CD4-positive, alpha-beta T cell treated with Interleukin-6 at 100 ng/mL for 8 hours (primary cell): ENCODE results near the gene SLC10A3.

Experiments
- DNase-seq: peaks from one replicate; pipeline ENCODE4 v3.0.0-alpha.2; 2020; ENCODE audit warnings: mixed read lengths, low spot score

Gene SLC10A3

DNA sequence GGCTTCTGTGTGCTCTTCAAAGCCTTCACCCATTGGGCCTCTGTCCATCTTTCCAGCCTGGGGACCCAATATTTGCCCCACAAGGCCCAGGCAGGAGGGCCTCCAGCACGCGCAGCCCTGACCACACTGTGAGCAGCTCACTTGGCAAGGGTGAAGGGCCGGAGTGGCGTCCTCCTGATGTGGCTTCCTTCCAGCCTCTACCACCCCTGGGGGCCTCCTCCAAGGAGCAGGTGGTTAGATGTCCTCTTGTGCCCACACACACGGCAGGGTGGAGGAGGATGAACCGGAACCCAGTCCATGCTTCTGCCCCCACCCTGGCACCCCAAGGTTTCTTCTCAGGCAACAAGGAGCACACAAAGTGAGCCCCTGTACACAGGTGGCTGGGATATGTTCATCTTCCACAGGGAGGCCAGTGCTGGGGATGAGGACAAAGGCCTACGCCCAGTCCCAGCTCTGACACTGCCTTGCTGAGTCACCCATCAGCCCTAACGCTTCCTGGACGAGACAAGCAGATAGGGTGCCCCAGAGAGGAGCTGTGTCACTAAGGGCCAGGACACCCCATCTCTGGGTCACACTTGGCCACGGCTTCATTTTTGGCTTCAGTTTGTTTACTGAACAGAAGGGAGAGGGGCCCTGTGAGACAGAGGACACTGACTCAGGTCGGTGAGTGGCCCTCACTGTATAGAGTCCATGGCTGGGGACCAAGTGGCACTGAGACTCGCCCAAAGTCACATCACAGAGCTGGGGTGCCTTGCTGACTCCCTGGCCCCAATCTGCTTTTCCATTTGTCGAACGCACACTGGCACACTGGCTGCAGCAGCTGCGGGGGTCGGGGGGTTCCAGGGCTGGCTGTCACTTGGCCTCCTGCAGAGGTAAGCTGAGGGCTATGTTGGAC, 5.9 kb downstream of the SLC10A3 start:
- DNase-seq, result no peak

DNA sequence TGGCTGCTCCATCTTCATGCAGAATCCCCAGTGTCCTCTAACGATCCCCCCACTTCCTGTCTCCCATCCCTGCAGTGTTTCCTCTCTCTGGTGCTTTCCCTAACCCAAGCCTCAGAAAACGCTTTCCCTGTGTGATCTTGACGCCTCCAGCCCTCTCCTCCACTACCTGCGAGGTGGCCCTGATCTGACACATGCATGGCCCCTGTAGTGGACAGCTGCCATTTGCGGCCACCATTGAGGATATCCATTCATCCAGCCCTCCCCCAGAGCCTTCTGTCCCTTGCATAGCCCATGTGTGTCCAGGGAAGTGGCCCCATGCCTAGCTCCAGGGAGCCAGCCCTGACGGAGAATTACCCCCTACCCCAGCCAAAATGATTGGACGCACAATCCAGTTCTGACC, 7.1 kb downstream of the SLC10A3 start:
- no peak for DNase-seq

DNA sequence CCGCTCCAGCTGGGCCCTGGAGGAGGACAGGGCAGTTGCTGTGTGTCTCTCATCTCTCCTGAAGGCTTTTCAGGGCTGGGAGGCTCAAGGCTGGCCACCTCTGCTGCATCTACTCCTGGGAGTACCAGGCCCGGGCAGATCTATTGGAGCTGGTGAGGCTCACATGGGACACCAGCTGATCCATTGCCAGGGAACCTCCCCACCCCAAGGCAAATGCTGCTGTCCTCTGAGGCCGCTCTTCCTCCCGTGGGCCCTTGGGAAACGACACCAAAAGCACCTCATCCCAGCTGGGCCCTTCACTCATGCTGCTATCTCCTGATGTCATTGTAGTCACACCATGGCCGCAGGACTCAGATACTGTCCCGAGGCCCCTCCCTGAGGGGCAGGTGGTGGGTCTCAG, 7.6 kb downstream of the SLC10A3 start:
- no peak for DNase-seq

DNA sequence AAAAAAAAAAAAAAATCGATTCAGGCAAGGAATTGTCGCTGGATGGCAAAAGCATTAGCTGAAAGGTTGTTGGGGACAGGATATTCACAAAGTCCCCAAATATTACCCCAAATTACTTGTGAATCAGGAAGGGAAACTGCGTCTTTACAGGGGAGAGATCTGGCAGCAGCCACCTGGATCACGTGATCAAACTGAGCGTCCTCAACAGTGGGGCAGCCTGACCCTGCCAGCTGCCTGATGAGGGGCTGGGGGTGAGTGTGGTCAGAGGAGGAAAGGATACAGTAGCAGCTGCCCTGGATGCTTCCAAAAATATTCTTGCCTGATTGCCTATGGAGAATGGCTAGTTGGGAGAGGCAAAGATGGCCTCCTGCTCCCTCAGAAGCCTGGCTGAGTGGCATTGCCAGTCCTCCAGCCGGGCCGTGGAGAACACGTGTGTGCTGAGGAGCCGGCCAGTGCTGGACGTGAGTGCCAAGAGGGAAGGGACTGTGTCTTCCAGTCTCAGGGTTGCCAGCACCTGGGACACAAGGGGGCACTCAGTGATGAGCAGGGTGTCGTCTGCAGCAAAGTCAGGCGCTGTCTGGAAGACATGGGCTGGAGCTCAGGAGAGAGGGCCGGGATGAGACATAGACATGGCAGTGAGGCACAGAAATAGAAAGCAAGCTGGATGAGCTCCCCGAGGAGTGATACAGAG, 8.4 kb downstream of the SLC10A3 start:
- no peak for DNase-seq

DNA sequence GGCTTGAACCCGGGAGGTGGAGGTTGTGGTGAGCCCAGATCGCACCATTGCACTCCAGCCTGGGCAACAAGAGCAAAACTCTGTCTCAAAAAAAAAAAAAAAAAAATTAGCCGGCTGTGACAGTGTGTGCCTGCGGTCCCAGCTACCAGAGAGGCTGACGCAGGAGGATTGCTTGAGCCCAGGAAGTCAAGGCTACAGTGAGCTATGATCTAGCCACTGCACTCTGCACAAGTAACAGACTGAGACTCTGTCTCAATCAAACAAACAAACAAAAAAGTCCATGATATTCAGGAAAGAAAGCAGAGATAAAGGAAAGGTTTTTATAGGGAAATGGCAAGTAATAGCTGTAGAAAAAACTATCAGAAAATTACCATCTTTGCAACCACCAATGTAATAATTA, 9.2 kb downstream of the SLC10A3 start:
- DNase-seq, result no peak

DNA sequence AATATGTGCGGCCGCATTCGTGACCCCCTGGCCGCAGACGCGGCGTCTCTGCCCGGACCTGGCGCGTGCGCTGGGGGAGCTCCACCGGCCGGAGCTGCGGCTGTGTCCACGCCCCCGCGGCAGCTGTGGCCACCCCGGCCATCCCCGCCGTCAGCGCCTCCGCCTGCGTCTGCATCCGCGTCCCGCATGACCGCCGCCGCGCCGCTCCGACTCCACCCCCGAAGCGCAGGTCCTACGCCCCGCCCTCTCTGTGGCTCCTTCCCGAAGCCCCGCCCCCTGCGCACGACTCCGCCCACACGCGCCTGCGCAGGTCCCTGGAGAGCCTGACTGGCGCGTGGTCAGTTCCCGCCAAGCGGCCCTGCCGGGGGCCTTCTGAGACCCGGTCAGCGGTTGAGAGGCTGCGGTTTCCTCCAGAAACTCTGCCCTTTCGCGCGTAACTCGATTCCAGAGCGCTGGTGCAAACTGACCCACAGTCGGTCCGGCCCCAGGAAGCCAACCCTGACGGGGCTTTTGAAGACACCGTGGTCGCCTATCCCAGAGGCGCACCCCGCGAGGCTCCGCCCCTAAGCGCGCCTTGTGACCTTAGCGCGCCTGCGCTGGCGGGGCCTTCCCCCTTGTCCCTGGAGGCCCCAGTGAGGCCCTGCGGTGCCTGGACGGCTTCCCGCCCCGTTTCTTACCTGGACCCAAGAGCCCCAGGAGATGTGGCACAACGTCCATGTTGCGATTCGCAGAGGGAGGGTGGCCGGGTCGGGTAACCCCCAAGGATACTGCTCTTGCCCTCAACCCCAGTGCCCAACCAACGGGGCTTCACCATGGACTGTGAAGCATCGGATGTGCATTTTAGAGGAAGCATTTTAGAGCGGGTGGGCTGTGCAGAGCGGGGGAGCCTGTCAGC, 11.5 kb downstream of the SLC10A3 start, which contains the start of gene LAGE3:
LAGE3 (minus strand) TSS at position 554 of the 895 bp plus-strand sequence; CDS start at position 188, 366 bp downstream.
- DNase-seq, result peak; percentile 91

DNA sequence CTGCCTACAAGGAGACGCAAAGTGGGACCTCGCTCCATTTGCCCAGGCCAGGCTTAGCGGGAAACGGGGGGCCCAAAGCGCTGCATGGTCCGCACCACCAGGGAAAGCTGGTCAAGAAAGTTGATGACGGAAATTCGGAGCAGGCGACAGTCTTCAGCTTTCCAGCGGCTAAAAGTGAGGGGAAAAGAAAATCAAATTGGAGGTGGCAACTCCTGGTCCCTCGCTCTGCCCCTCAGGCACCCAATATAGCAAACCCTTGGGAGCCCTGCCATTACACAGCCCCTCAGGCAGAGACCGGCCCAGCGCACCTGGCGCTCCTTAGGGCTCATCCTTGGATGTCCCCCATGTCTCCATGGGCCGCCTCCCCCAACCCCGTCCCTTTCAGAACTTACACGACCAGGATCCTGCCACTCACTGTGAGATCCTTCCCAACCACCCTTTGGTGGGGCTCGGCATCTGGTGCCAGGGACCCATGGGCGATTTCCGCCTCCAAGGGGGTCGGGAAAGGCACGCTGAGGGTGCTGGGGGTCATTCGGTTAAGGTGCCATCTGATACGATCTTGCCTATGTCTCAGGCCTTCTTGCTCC, 12.4 kb downstream of the SLC10A3 start:
- DNase-seq, result no peak

DNA sequence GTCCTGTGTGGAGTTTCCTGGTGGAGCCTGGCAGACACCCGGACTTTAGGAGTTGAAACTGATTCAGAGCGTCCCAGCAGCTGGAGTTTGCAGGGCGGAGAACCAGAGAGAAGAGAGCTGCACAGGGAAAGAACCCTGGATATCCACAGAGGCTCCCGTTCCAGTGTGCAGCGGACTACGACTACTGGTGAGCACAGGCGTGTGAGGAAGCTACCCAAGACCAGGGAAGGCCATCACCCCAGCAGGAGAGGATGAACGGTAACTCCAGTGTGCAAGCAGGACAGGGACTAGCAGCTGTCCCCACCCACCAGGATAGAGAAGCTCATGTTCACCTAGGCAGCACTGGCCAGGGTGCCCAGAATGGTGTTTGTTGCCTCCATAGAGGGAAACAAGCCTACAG, 13.6 kb downstream of the SLC10A3 start:
- DNase-seq, result no peak

DNA sequence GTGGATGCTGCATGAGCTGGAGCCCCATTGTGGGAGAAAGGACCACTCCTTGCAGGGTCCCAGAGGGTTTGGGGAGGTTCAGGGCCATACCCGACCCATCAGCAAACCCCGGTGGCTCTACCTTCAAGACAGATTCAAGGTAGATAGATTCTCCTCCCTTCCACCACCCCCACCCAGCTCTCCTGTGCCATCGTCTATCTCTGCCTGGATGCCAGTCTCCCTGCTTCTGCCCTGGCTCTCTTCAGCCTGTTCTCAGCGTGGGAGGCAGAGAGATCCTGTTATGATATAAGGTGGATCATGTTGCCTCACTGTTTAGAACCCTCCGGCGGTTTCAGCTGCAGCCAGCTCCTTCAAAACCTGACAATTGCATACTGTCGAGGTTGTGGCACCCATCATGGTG, 16.7 kb downstream of the SLC10A3 start:
- DNase-seq, result no peak

DNA sequence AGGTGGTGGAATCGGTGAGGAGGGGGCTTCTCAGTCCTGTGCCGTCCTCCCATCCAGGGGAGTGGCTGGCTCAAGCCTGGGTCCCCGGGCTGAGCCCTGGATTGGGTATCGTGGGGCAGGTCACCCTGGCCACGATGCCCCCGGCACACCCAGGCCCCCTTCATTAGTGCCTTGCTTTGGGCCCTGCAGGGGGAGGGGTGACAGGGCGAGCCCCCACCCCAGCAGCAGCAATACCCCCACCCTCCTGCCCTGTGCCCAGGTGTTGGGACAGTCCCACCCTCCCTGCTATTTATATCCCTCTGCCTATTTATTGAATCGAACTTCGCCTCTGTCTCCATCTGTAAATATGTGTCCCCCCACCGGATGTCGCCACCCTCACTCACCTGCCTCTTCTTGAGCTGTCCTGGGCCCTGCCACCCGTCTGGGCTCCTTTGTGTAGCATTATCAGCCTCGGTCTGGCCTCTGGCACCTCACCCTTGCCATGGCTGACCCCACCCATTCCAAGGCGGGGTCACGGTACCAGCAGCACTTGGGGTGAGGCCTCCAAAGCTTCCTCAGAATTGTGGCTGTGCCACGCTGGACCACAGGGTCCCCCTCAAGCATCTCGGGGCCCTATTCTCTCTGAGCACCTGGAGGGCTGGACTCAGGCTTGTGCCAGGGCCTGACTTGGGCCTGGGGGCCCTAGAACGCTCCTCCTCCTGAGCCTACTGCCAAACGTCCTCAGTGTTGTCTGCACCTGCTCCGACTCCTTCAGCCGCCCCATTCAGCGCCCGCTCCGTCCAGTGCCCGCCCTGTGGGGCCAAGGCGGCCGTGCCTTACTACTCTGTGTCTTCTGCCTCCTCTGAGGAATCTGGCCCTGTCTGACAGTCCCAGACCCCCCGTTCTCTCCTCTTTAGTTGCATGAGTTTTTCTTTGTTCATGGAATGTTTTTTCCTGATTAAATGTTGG, 17.5 kb downstream of the SLC10A3 start:
- DNase-seq, result no peak

DNA sequence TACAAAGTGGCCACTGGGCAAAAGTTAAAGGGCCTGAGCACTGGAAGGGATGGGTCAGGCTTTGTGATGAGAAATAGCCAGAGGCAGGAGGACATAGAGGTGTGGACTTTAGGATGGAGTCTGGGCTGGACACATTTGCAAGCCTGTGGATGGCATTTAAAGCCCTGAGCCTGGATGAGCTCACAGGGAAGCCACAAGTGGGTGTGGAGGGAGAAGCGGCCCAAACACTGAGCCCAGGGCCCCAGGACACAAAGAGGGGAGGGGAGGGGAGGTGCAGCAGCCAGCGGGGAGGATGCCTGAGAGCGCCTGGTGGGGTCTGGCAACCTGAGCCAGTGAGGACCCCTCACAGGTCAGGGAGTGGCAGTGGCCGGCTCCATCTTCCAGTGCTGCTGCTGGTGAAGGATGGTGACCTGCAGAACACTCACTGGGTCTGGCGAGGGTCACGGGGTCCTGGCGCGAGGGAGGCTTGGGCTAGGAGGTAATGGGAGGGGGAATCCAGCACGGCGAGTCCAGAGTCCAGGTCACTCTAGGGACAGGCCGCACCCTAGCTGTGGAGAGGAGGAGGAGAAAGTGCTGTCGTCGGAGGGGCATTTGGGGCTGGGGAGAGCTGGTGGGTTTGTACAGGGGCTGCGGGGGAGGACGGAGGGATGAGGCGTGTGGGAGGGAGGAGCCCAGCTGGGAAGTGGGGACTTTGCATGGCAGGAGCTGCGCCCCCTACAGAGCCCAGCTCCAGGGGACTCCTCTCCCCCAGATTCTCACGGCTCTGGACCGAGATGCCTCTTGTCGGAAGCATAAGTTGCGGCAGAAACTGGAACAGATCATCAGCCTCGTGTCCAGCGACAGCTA, 18.4 kb downstream of the SLC10A3 start:
- DNase-seq, result no peak

DNA sequence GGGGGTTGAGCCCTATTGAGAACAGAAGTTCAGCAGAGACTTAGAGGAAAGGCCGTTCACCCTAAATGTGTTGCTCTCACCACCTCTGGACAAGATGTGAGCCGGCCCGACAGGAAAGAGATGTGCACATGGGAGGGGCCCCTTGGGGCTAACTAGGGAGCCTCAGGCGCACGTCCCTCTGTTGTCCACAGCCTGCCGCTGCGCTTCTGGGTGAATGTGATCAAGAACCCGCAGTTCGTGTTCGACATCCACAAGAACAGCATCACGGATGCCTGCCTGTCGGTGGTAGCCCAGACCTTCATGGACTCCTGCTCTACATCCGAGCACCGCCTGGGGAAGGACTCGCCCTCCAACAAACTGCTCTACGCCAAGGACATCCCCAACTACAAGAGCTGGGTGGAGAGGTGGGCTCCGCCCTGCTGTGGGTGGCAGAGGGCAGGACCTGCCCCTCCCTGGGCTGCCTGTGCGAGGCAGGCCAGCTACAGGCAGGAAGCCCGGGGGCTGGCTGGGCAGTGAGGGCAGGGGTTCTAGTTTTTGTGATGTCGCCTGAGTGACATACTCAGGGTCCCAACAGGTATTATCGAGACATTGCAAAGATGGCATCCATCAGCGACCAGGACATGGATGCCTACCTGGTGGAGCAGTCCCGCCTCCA, 19.4 kb downstream of the SLC10A3 start:
- no peak for DNase-seq

DNA sequence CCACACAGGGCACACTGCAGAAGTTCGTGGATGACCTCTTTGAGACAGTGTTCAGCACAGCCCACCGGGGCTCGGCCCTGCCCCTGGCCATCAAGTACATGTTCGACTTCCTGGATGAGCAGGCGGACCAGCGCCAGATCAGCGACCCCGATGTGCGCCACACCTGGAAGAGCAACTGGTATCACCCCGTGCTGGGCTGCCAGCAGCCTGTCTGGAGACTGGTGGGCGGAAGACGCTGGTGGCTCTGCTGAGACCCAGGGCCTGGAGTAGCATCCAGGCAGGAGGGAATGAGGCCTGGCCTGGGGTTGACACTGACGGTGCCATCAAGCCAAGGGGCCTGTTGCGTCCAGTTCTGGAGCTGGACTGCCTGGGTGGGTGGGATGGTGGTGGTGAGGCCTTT, 20.0 kb downstream of the SLC10A3 start:
- DNase-seq, result no peak

DNA sequence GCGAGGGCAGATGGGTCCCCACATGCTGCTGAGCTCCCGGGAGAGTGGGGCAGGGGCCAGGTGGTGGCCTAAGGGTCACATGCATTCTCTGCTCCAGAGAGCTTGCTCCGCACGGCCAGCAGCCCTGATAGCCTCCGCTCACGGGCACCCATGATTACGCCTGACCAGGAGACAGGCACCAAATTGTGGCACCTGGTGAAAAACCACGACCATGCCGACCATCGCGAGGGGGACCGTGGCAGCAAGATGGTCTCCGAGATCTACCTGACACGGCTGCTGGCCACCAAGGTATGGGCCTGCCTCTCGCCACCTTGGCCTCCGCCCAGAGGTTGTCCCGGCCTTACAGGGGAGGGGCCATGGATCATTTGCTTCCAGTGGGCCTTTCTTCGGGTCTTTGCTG, 20.5 kb downstream of the SLC10A3 start:
- DNase-seq, result no peak

DNA sequence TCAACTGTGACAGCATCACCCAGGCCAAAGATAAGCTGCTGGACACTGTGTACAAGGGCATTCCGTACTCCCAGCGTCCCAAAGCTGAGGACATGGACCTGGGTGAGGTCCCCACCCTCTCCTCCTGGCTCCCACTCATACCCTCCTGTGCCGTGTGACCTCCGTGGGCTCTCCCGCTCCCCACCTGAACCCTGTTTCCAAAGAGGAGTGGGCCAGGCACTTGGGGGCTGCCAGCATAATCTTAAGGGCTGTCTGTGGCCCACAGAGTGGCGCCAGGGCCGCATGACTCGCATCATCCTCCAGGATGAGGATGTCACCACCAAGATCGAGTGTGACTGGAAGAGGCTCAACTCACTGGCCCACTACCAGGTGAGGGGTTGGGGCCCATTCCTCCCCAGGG, 21.3 kb downstream of the SLC10A3 start:
- no peak for DNase-seq

DNA sequence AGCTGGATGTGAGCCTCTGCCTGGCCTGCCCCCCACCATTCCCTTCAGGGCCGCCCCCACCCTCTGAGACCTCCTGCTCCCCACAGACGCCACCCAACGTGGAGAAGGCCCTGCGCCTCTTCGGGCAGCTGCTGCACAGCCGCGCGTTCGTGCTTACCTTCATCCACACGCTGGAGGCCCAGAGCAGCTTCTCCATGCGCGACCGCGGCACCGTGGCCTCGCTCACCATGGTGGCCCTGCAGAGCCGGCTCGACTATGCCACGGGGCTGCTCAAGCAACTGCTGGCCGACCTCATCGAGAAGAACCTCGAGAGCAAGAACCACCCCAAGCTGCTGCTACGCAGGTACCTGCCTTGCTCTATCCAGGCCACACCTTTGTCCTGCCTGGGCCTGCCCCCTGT, 22.2 kb downstream of the SLC10A3 start:
- DNase-seq, result no peak

DNA sequence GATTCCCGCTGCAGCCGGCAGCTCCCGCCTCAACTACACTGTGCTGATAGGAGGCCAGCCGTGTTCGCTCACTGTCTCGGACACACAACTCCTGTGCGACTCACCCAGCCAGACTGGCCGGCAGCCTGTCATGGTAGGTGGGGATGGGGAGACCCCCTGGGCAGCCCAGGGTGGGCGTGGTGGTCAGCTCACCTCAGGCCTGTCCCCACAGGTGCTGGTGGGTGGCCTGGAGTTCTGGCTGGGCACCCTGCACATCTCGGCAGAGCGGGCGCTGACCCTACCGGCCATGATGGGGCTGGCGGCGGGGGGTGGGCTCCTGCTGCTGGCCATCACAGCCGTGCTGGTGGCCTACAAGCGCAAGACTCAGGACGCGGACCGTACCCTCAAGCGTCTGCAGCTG, 22.9 kb downstream of the SLC10A3 start:
- no peak for DNase-seq

DNA sequence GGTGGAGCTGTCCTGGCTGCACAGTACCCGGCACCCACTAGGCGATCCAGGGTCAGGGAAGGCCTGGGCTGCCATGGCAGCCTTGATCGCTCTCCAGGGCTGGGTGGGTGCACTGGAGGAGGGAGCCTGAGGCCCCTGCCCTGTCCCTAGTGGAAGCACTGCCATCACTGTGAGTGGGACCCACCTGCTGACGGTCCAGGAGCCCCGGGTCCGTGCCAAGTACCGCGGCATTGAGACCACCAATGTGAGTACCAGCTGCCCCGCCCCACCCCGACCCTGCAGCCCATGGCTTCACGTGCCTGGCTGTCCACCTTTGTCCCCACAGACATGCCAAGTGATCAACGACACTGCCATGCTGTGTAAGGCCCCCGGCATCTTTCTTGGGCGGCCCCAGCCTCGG, 23.5 kb downstream of the SLC10A3 start:
- no peak for DNase-seq

DNA sequence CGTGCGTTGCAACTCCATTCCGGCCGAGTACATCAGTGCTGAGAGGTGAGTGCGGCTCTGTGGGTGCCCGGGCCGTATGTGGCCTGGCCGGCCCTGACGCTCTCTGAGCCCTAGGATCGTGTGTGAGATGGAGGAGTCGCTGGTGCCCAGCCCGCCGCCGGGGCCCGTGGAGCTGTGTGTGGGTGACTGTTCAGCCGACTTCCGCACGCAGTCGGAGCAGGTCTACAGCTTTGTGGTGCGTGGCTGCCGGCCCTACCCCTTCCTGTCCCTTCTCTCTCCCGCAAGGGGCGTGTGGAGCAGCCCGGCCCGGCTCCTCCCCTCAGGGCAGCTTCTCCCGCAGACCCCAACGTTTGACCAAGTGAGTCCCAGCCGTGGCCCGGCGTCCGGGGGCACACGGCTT, 24.4 kb downstream of the SLC10A3 start:
- DNase-seq, result no peak
